Fibroblast of mammary gland (primary cell): ENCODE measurements around the gene EMILIN3.
A peak's percentile ranks its signal among the peaks of the same experiment; 100 is the strongest.

Source experiments
- DNase-seq: peaks from one replicate; pipeline ENCODE4 v3.0.0-alpha.2; 2010; ENCODE audit warnings: low read depth
- H3K4me3 ChIP-seq: 2 replicates; pipeline ENCODE4 v1.5.1; 2011; ENCODE audit warnings: low read depth, mild to moderate bottlenecking, low read length, moderate library complexity; ENCODE audit not compliant: control insufficient read depth
- CTCF ChIP-seq: conservative IDR thresholded peaks from 2 replicates; pipeline ENCODE4 v1.5.1; 2011; ENCODE audit warnings: low read depth, low read length, inconsistent platforms; ENCODE audit not compliant: control insufficient read depth, insufficient read depth

The EMILIN3 gene

GRCh38 chr20:41366546-41367392 is at the start of gene EMILIN3:
Gene EMILIN3 (minus strand): TSS chr20:41366818. CDS start chr20:41366634, 184 bp downstream.
- H3K4me3 ChIP-seq: no peak within 1 kb of the TSS
- no peak for DNase-seq
- TF ChIP-seq CTCF: no peak

GRCh38 chr20:41415191-41415590 is 48.6 kb upstream of the EMILIN3 start:
- no peak for DNase-seq
- H3K4me3 ChIP-seq: no peak overlapping the region
- no peak for TF ChIP-seq CTCF

- TF ChIP-seq CTCF: no peak
- no peak overlapping the region for H3K4me3 ChIP-seq
- no peak for DNase-seq
These were observed 46.6 kb upstream of the EMILIN3 start for GRCh38 chr20:41413169-41413568.

- TF ChIP-seq CTCF: no peak
- DNase-seq: no peak
- no peak overlapping the region for H3K4me3 ChIP-seq
These were observed 45.9 kb upstream of the EMILIN3 start for GRCh38 chr20:41412324-41413120.

GRCh38 chr20:41411391-41411847 is 44.8 kb upstream of the EMILIN3 start:
- peak; percentile 46 for TF ChIP-seq CTCF

GRCh38 chr20:41408986-41409385 is 42.4 kb upstream of the EMILIN3 start:
- DNase-seq: no peak

More at GRCh38 chr20:41411391-41411847, 44.8 kb upstream of the EMILIN3 start:
- peak; percentile 67 for DNase-seq
- H3K4me3 ChIP-seq: no peak overlapping the region

More at GRCh38 chr20:41408986-41409385, 42.4 kb upstream of the EMILIN3 start:
- TF ChIP-seq CTCF: no peak
- H3K4me3 ChIP-seq: no peak overlapping the region
